ENCODE measurements around the gene C1S. TPM values are rescaled to one million over a fixed set of nuclear protein-coding genes. Genes with fewer than 3 reads are reported as not detected.
"Not testable (repeated sequence)": the region's sequence is repeated elsewhere in the genome, so short reads cannot be mapped to it uniquely, and the experiment has no call there.

Gene C1S
- total and polyA plus RNA-seq, 2 experiments from 2014 or later = 195 to 200 TPM

GRCh38 chr12:7031306-7031705 is 29.2 kb upstream of the C1S start:
- H3K36me3 ChIP-seq (ENCODE audit: low read depth) = no peaks in the 10 kb centered on the region
- no peaks in the 10 kb centered on the region for H4K20me1 ChIP-seq (ENCODE audit: insufficient read depth)
- no peaks in the 10 kb centered on the region for H3F3A ChIP-seq (ENCODE audit: insufficient read depth)
- no peak overlapping the region for H2AFZ ChIP-seq
- no peak for DNase-seq
- H3K9ac ChIP-seq = no peak overlapping the region
- H3K4me1 ChIP-seq (ENCODE audit: insufficient read depth) = no peaks in the 10 kb centered on the region
- in situ Hi-C loops (cut with MboI) = no loop called here
- H3K79me2 ChIP-seq (ENCODE audit: insufficient read depth) = no peaks in the 10 kb centered on the region
- TF ChIP-seq EZH2 (IDR thresholded peaks at IDR 0.05; ENCODE audit: insufficient read depth, poor library complexity, severe bottlenecking) (no peak), EZH2phosphoT487 (IDR thresholded peaks at IDR 0.05; ENCODE audit: insufficient read depth, low read depth) (no peak)
- H3K27me3 ChIP-seq (replicated peaks; ENCODE audit: insufficient read depth) = no peaks in the 10 kb centered on the region
- no peaks in the 10 kb centered on the region for H3K9me2 ChIP-seq (ENCODE audit: insufficient read depth)
- WGBS, 2 experiments (ENCODE audit: low coverage in 1 of 2, low lambda C conversion rate in 2 of 2, missing lambda C conversion rate in 2 of 2) = 55 to 61% methylated on average over 6 of the region's 6 CpGs
- H3K4me2 ChIP-seq (ENCODE audit: unreplicated experiment) = no peak overlapping the region
- no peak overlapping the region for H3K4me3 ChIP-seq
- H3K9me3 ChIP-seq (ENCODE audit: low read depth) = no peaks in the 10 kb centered on the region
- no peak overlapping the region for H3K27ac ChIP-seq

- H3K4me1 ChIP-seq (ENCODE audit: insufficient read depth) = no peaks in the 10 kb centered on the region
- TF ChIP-seq EZH2 (IDR thresholded peaks at IDR 0.05; ENCODE audit: insufficient read depth, poor library complexity, severe bottlenecking) (no peak), EZH2phosphoT487 (IDR thresholded peaks at IDR 0.05; ENCODE audit: insufficient read depth, low read depth) (no peak)
- H3K36me3 ChIP-seq (ENCODE audit: low read depth) = no peaks in the 10 kb centered on the region
- H3F3A ChIP-seq (ENCODE audit: insufficient read depth) = no peaks in the 10 kb centered on the region
- H3K4me3 ChIP-seq = no peak overlapping the region
- H3K27ac ChIP-seq = no peak overlapping the region
- H4K20me1 ChIP-seq (ENCODE audit: insufficient read depth) = no peaks in the 10 kb centered on the region
- DNase-seq = no peak
- WGBS, 2 experiments (ENCODE audit: low coverage in 1 of 2, low lambda C conversion rate in 2 of 2, missing lambda C conversion rate in 2 of 2) = 54 to 69% methylated on average over 2 of the region's 2 CpGs
- H3K9me2 ChIP-seq (ENCODE audit: insufficient read depth) = no peaks in the 10 kb centered on the region
- H3K4me2 ChIP-seq (ENCODE audit: unreplicated experiment) = no peak overlapping the region
- no peaks in the 10 kb centered on the region for H3K79me2 ChIP-seq (ENCODE audit: insufficient read depth)
- H3K27me3 ChIP-seq (replicated peaks; ENCODE audit: insufficient read depth) = no peaks in the 10 kb centered on the region
- H3K9me3 ChIP-seq (ENCODE audit: low read depth) = no peaks in the 10 kb centered on the region
- in situ Hi-C loops (cut with MboI) = no loop called here
- H3K9ac ChIP-seq = no peak overlapping the region
- no peak overlapping the region for H2AFZ ChIP-seq
These were observed 27.5 kb upstream of the C1S start for GRCh38 chr12:7032990-7033389.

GRCh38 chr12:7034464-7034863 is 26.1 kb upstream of the C1S start:
- WGBS, 2 experiments (ENCODE audit: low coverage in 1 of 2, low lambda C conversion rate in 2 of 2, missing lambda C conversion rate in 2 of 2) = 33 to 50% methylated on average over 1 of the region's 1 CpG
- Histone ChIP-seq H2AFZ (no peak overlapping the region), H3K4me3 (no peak overlapping the region), H3K9ac (no peak overlapping the region), H3K4me2 (ENCODE audit: unreplicated experiment) (no peak overlapping the region), H3K9me2 (ENCODE audit: insufficient read depth) (no peaks in the 10 kb centered on the region), H3K9me3 (ENCODE audit: low read depth) (no peaks in the 10 kb centered on the region), H4K20me1 (ENCODE audit: insufficient read depth) (no peaks in the 10 kb centered on the region), H3K27me3 (replicated peaks; ENCODE audit: insufficient read depth) (no peaks in the 10 kb centered on the region), H3F3A (ENCODE audit: insufficient read depth) (no peaks in the 10 kb centered on the region), H3K79me2 (ENCODE audit: insufficient read depth) (no peaks in the 10 kb centered on the region), H3K27ac (no peak overlapping the region), H3K36me3 (ENCODE audit: low read depth) (no peaks in the 10 kb centered on the region), H3K4me1 (ENCODE audit: insufficient read depth) (no peaks in the 10 kb centered on the region)
- in situ Hi-C loops (cut with MboI) = no loop called here
- no peak for TF ChIP-seq EZH2phosphoT487 (IDR thresholded peaks at IDR 0.05; ENCODE audit: insufficient read depth, low read depth)
- no peak for TF ChIP-seq EZH2 (IDR thresholded peaks at IDR 0.05; ENCODE audit: insufficient read depth, poor library complexity, severe bottlenecking)
- no peak for DNase-seq

- no peaks in the 10 kb centered on the region for H3K4me1 ChIP-seq (ENCODE audit: insufficient read depth)
- WGBS, 2 experiments (ENCODE audit: low coverage in 1 of 2, low lambda C conversion rate in 2 of 2, missing lambda C conversion rate in 2 of 2) = 29 to 39% methylated on average over 2 of the region's 2 CpGs
- H3K9ac ChIP-seq = no peak overlapping the region
- H3K27me3 ChIP-seq (replicated peaks; ENCODE audit: insufficient read depth) = no peaks in the 10 kb centered on the region
- no peaks in the 10 kb centered on the region for H4K20me1 ChIP-seq (ENCODE audit: insufficient read depth)
- H3K9me3 ChIP-seq (ENCODE audit: low read depth) = no peaks in the 10 kb centered on the region
- H3K9me2 ChIP-seq (ENCODE audit: insufficient read depth) = no peaks in the 10 kb centered on the region
- no peak overlapping the region for H3K4me3 ChIP-seq
- H3K36me3 ChIP-seq (ENCODE audit: low read depth) = no peaks in the 10 kb centered on the region
- no peak for DNase-seq
- in situ Hi-C loops (cut with MboI) = no loop called here
- H3K27ac ChIP-seq = no peak overlapping the region
- H2AFZ ChIP-seq = no peak overlapping the region
- H3K79me2 ChIP-seq (ENCODE audit: insufficient read depth) = no peaks in the 10 kb centered on the region
- no peak overlapping the region for H3K4me2 ChIP-seq (ENCODE audit: unreplicated experiment)
- no peak for TF ChIP-seq EZH2 (IDR thresholded peaks at IDR 0.05; ENCODE audit: insufficient read depth, poor library complexity, severe bottlenecking)
- no peak for TF ChIP-seq EZH2phosphoT487 (IDR thresholded peaks at IDR 0.05; ENCODE audit: insufficient read depth, low read depth)
- no peaks in the 10 kb centered on the region for H3F3A ChIP-seq (ENCODE audit: insufficient read depth)
These were observed 25.1 kb upstream of the C1S start for GRCh38 chr12:7035463-7035862.

- not testable (repeated sequence) for H3K4me3 ChIP-seq; H3K4me1 ChIP-seq (ENCODE audit: insufficient read depth)
These were observed 23.1 kb upstream of the C1S start for GRCh38 chr12:7037411-7037810.

More at GRCh38 chr12:7037411-7037810, 23.1 kb upstream of the C1S start:
- DNase-seq; H3K9me2 ChIP-seq (ENCODE audit: insufficient read depth); H3K79me2 ChIP-seq (ENCODE audit: insufficient read depth); in situ Hi-C loops (cut with MboI); H3K36me3 ChIP-seq (ENCODE audit: low read depth); H3K4me2 ChIP-seq (ENCODE audit: unreplicated experiment); H3K9me3 ChIP-seq (ENCODE audit: low read depth); H3K27ac ChIP-seq; H2AFZ ChIP-seq; H3F3A ChIP-seq (ENCODE audit: insufficient read depth); H3K9ac ChIP-seq; H3K27me3 ChIP-seq (replicated peaks; ENCODE audit: insufficient read depth); H4K20me1 ChIP-seq (ENCODE audit: insufficient read depth): not testable (repeated sequence)
- 93 to 94% methylated on average over 14 to 29 of the region's 32 CpGs for WGBS, 2 experiments (ENCODE audit: low coverage in 1 of 2, low lambda C conversion rate in 2 of 2, missing lambda C conversion rate in 2 of 2)
